ENCODE results near the gene STOML2.
A peak's percentile ranks its signal among the peaks of the same experiment; 100 is the strongest.

The STOML2 gene

GRCh38 chr9:35057271-35057620 is 45.7 kb downstream of the STOML2 start:
- no peak for TF ChIP-seq CTCF (IDR thresholded peaks at IDR 0.05; ENCODE audit: insufficient read depth, low read depth, low read length, missing control alignments)
- H3K4me3 ChIP-seq (ENCODE audit: low read depth, low read length): no peak overlapping the region
- DNase-seq (ENCODE audit: low read depth): no peak

GRCh38 chr9:35056571-35057270 is 46.2 kb downstream of the STOML2 start:
- DNase-seq (ENCODE audit: low read depth): no peak
- no peak overlapping the region for H3K4me3 ChIP-seq (ENCODE audit: low read depth, low read length)
- no peak for TF ChIP-seq CTCF (IDR thresholded peaks at IDR 0.05; ENCODE audit: insufficient read depth, low read depth, low read length, missing control alignments)

- DNase-seq (ENCODE audit: low read depth): no peak
- TF ChIP-seq CTCF (IDR thresholded peaks at IDR 0.05; ENCODE audit: insufficient read depth, low read depth, low read length, missing control alignments): no peak
- no peak overlapping the region for H3K4me3 ChIP-seq (ENCODE audit: low read depth, low read length)
These were observed 47.9 kb downstream of the STOML2 start for GRCh38 chr9:35054871-35055644.

GRCh38 chr9:35054185-35054835 is 48.6 kb downstream of the STOML2 start:
- DNase-seq (ENCODE audit: low read depth): no peak
- no peak for TF ChIP-seq CTCF (IDR thresholded peaks at IDR 0.05; ENCODE audit: insufficient read depth, low read depth, low read length, missing control alignments)

GRCh38 chr9:35051069-35051967 is 51.6 kb downstream of the STOML2 start:
- no peak overlapping the region for H3K4me3 ChIP-seq (ENCODE audit: low read depth, low read length)
- peak; percentile 57 for DNase-seq (ENCODE audit: low read depth)
- peak; percentile 67 for TF ChIP-seq CTCF (IDR thresholded peaks at IDR 0.05; ENCODE audit: insufficient read depth, low read depth, low read length, missing control alignments)

More at GRCh38 chr9:35054185-35054835, 48.6 kb downstream of the STOML2 start:
- no peak overlapping the region for H3K4me3 ChIP-seq (ENCODE audit: low read depth, low read length)

Data from GM12865 (cell line).